HepG2 (cell line): Measurements from ENCODE around the gene MATR3. TPM values are rescaled to one million over a fixed set of nuclear protein-coding genes. Genes with fewer than 3 reads are reported as not detected.
"Not testable (repeated sequence)": the region's sequence is repeated elsewhere in the genome, so short reads cannot be mapped to it uniquely, and the experiment has no call there.

Experiments
- ATAC-seq: fragments of 200-7000 bp; cut with Tn5 transposase; 3 replicates; pipeline ENCODE4 v1.9.1; 2020; ENCODE audit warnings: mild to moderate bottlenecking, moderate library complexity
- BruUV-seq: library from RNA; stranded (reverse); fragments of 400-500 nt; replicated peaks from 2 replicates; lab custom pipeline; 2021; lab: Mats Ljungman, UMichigan
- CTCF ChIA-PET: fragments of 300-600 bp; formaldehyde crosslinking; extraction: SDS; loops from one replicate; lab custom pipeline; 2021; ENCODE audit warnings: low total read pairs, inconsistent platforms, low intra/inter-chr PET ratio; lab: Yijun Ruan, JAX
- POLR2A ChIA-PET: fragments of 350-600 bp; sonication (Branson Sonifier 250); formaldehyde crosslinking; loops from one replicate; lab custom pipeline; 2020; ENCODE audit warnings: antibody characterized with exemption, inconsistent platforms; lab: Yijun Ruan, JAX
- DNase-seq: peaks from one replicate; pipeline ENCODE4 v3.0.0-alpha.2; 2015; ENCODE audit warnings: low spot score
- FAIRE-seq: peaks from 3 replicates; lab custom pipeline; 2011; peaks lifted over from hg19 to GRCh38; lab: Jason Lieb, UNC
- H2AFZ ChIP-seq: one replicate; pipeline ENCODE4 v1.6.1; 2011; ENCODE audit warnings: low read length, inconsistent platforms
- H3K27ac ChIP-seq: fragments of 300-600 bp; 3 replicates; pipeline ENCODE4 v1.8.0; 2011; ENCODE audit warnings: mixed run types, mild to moderate bottlenecking, mixed read lengths, low read length, inconsistent platforms; ENCODE audit not compliant: insufficient read depth; ENCODE audit errors: extremely low read length
- H3K27me3 ChIP-seq, 2 experiments: fragments of 200-600 bp in 1 of 2; 2 replicates in 1 of 2; 3 replicates in 1 of 2; pipeline versions ENCODE4 v1.6.0 to v1.8.0; 2011; ENCODE audit warnings: low read length in 2 of 2, mild to moderate bottlenecking in 2 of 2, moderate library complexity in 2 of 2, inconsistent platforms in 1 of 2; ENCODE audit not compliant: insufficient read depth in 2 of 2, control insufficient read depth in 1 of 2
- H3K36me3 ChIP-seq, 2 experiments: fragments of 200-600 bp in 1 of 2; replicated peaks in 1 of 2; 2 replicates in 1 of 2; 3 replicates in 1 of 2; pipeline versions ENCODE4 v1.5.1 to v1.8.0; 2011; ENCODE audit warnings: low read length in 2 of 2, inconsistent platforms in 1 of 2; ENCODE audit not compliant: insufficient read depth in 2 of 2, control insufficient read depth in 1 of 2
- H3K4me1 ChIP-seq: 2 replicates; pipeline ENCODE4 v1.5.1; 2012; ENCODE audit warnings: low read length, inconsistent platforms; ENCODE audit not compliant: insufficient read depth
- H3K4me2 ChIP-seq: 2 replicates; pipeline ENCODE4 v1.6.0; 2011; ENCODE audit warnings: low read depth, low read length, inconsistent platforms
- H3K4me3 ChIP-seq, 3 experiments: fragments of 200-600 bp in 1 of 3; sonication (generic), shearing (Covaris generic) in 1 of 3; replicated peaks in 1 of 3; 2 replicates each; pipeline ENCODE4 v1.5.1; 2011 to 2016; ENCODE audit warnings: low read length in 3 of 3, inconsistent platforms in 2 of 3, low read depth in 2 of 3, mild to moderate bottlenecking in 2 of 3, control low read depth in 1 of 3, mixed read lengths in 1 of 3; ENCODE audit not compliant: insufficient read depth in 1 of 3
- H3K79me2 ChIP-seq: one replicate; pipeline ENCODE4 v1.6.1; 2011; ENCODE audit warnings: low read length, inconsistent platforms; ENCODE audit not compliant: insufficient read depth
- H3K9ac ChIP-seq: 2 replicates; pipeline ENCODE4 v1.6.0; 2011; ENCODE audit warnings: mild to moderate bottlenecking, low read depth, low read length, inconsistent platforms; ENCODE audit not compliant: insufficient read depth
- H3K9me3 ChIP-seq: 2 replicates; pipeline ENCODE4 v1.5.1; 2012; ENCODE audit warnings: mild to moderate bottlenecking, low read length
- H4K20me1 ChIP-seq: 2 replicates; pipeline ENCODE4 v1.6.0; 2011; ENCODE audit warnings: inconsistent platforms, mild to moderate bottlenecking, low read length, moderate library complexity; ENCODE audit not compliant: insufficient read depth
- FOXJ3 ChIP-seq: sonication (generic); formaldehyde crosslinking; IDR thresholded peaks from 2 replicates; pipeline ENCODE4 v1.4.0; 2020; ENCODE audit warnings: missing genetic modification reagents, mild to moderate bottlenecking, borderline replicate concordance
- ZKSCAN1 ChIP-seq: fragments of 150-350 bp; IDR thresholded peaks from 2 replicates; pipeline ENCODE4 v1.6.1; 2014; ENCODE audit warnings: low read length
- ZMYM3 ChIP-seq: sonication (generic); formaldehyde crosslinking; IDR thresholded peaks from 2 replicates; pipeline ENCODE4 v1.5.1; 2020; ENCODE audit warnings: mild to moderate bottlenecking, missing genetic modification reagents
- ZNF761 ChIP-seq: sonication (generic); formaldehyde crosslinking; conservative IDR thresholded peaks from 2 replicates; pipeline ENCODE4 v1.4.0; 2020; ENCODE audit warnings: mild to moderate bottlenecking, missing genetic modification reagents
- WGBS: methylation state at CpG from one replicate; pipeline ENCODE4 v1.1.6; 2017; ENCODE audit warnings: low lambda C conversion rate; 5-methylcytosine and 5-hydroxymethylcytosine counted together
- in situ Hi-C: cut with HindIII; loops from 2 replicates; pipeline ENCODE4 v1.10.0; 2017; ENCODE audit warnings: low pct_unique_long_range_greater_than_20kb; ENCODE audit not compliant: extremely low pct_ligation_motif_present
- intact Hi-C: fragments of 100-400 bp; cut with micrococcal nuclease; formaldehyde crosslinking; loops from one replicate; pipeline ENCODE4 v1.10.0; 2022; ENCODE audit not compliant: unreplicated experiment
- polyA plus RNA-seq, 8 experiments: library from polyadenylated mRNA; depleted of rRNA in 3 of 8; stranded (reverse) in 7 of 8; unstranded in 1 of 8; fragments of >200 nt; fragmentation: Illumina TruSeq in 4 of 8; extraction: Trizol in 4 of 8; gene quantifications; 2 replicates each; pipeline versions ENCODE4 v1.2.1 to v1.2.3, GENCODE V29; 2011 to 2016; ENCODE audit warnings: low read depth in 4 of 8, missing spikeins in 1 of 8, mixed read lengths in 1 of 8; ENCODE audit not compliant: insufficient read depth in 1 of 8
- total RNA-seq, 5 experiments: library from RNA; depleted of rRNA; stranded (reverse); fragments of >200 nt; fragmentation: Illumina TruSeq; extraction: Trizol; gene quantifications; 2 replicates each; pipeline ENCODE4 v1.2.3, GENCODE V29; 2016; ENCODE audit warnings: low read depth in 1 of 5
- TF ChIP-seq, protein P1 (sequence below): sonication (generic); formaldehyde crosslinking; IDR thresholded peaks from 2 replicates; pipeline ENCODE4 v1.4.0; 2020; ENCODE audit warnings: mild to moderate bottlenecking, missing genetic modification reagents
- TF ChIP-seq, protein P2 (sequence below): sonication (generic); formaldehyde crosslinking; IDR thresholded peaks from 2 replicates; pipeline ENCODE4 v1.4.0; 2020; ENCODE audit warnings: mild to moderate bottlenecking, low read depth, missing genetic modification reagents

The MATR3 gene
- total and polyA plus RNA-seq, 2 of the 13 experiments (the other 11 are each of a cell fraction or from before 2014, with no cell fraction given) = 94.2 to 341 TPM

DNA sequence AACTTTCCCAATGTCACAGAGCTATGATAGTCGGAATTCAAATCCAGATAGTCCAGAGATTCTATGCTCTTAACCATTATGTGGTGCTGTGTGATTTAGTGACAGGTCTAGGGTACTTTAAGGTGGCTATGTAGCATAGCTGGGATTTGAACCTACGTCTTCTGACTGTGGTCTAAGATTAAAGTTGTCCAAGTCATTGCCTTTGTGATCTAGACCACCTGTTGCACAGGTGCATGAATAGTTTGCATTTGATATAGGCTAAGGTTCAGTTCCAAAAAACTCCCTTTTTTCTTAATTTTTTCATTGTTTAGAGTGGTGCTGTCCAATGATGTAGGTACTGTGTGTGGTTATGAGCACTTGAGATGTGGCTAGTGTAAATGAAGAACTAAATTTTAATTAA lies 50.6 kb downstream of the MATR3 start:
- ChIA-PET POLR2A (interaction anchor here (0.9 kb wide), 1 partner anchor 18 kb away, joined by 4 read pairs; no protein-coding TSS in a partner anchor), CTCF (no interaction called here)
- Histone ChIP-seq H3K4me3 (peak overlapping the region; percentile 12 to 98 (median 43); a peak in 3 of 6 replicates), H3K4me1 (peaks cover 43% of the 10 kb centered on the region), H4K20me1 (peaks cover 50% of the 10 kb centered on the region), H3K36me3 (0 out of 5 replicates have a peak, but pooled peaks cover 0 to 3% of the 10 kb centered on the region in 2 experiments), H3K79me2 (peaks cover 74% of the 10 kb centered on the region), H3K27ac (no peak overlapping the region), H3K4me2 (peak overlapping the region; percentile 100), H2AFZ (no peak overlapping the region), H3K9ac (no peak overlapping the region), H3K9me3 (no peaks in the 10 kb centered on the region), H3K27me3 (no peaks in the 10 kb centered on the region; a peak in 1 of 5 replicates)
- FAIRE-seq (no peak), DNase-seq (no peak), ATAC-seq (no peak)
- intact Hi-C loops = no loop called here
- in situ Hi-C loops = no loop called here
- TF ChIP-seq ZKSCAN1 (no peak), ZMYM3 (CRISPR knock-in tag) (no peak), FOXJ3 (no peak), ZNF761 (CRISPR knock-in tag) (no peak)
- TF ChIP-seq, protein P1, sequence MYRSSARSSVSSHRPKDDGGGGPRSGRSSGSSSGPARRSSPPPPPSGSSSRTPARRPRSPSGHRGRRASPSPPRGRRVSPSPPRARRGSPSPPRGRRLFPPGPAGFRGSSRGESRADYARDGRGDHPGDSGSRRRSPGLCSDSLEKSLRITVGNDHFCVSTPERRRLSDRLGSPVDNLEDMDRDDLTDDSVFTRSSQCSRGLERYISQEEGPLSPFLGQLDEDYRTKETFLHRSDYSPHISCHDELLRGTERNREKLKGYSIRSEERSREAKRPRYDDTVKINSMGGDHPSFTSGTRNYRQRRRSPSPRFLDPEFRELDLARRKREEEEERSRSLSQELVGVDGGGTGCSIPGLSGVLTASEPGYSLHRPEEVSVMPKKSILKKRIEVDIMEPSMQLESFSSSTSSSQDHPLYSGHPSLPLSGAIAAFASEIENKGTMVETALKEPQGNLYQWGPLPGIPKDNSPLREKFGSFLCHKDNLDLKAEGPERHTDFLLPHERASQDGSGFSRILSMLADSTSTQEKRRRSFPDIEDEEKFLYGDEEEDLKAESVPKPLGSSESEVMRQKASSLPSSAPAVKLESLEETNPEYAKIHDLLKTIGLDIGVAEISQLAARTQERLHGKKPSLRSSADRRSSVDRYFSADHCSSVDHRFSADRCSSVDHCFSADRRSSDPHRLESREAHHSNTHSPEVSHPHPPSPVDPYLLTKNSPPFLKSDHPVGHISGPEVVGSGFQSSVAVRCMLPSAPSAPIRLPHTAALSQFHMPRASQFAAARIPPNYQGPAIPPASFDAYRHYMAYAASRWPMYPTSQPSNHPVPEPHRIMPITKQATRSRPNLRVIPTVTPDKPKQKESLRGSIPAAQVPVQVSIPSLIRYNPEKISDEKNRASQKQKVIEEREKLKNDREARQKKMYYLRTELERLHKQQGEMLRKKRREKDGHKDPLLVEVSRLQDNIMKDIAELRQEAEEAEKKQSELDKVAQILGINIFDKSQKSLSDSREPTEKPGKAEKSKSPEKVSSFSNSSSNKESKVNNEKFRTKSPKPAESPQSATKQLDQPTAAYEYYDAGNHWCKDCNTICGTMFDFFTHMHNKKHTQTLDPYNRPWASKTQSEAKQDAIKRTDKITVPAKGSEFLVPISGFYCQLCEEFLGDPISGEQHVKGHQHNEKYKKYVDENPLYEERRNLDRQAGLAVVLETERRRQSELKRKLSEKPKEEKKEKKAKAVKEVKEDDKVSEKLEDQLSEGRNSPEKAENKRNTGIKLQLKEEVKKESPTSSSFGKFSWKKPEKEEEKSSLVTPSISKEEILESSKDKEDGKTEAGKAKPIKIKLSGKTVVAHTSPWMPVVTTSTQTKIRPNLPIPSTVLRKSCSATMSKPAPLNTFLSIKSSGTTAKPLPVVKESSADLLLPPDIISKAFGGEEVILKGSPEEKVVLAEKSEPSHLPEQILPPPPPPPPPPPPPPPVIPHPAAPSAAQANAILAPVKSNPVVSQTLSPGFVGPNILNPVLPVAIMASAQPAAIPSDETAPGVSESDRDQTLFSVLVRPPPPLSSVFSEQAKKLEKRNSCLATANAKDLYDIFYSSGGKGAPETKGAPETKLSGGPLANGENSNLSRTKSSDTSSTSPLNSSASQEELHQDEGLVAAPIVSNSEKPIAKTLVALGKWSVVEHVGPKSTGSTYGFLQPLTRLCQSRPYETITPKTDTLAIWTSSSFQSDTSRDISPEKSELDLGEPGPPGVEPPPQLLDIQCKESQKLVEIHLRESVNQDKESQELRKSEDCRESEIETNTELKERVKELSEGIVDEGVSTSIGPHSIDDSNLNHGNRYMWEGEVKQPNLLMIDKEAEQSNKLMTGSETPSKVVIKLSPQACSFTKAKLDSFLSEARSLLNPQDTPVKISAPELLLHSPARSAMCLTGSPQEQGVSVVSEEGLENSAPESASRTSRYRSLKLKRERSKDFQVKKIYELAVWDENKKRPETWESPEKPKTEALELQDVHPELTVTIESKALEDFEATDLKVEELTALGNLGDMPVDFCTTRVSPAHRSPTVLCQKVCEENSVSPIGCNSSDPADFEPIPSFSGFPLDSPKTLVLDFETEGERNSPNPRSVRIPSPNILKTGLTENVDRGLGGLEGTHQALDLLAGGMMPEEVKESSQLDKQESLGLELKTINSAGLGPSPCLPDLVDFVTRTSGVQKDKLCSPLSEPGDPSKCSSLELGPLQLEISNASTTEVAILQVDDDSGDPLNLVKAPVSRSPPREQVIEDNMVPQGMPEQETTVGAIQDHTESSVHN (CRISPR knock-in tag) = no peak
- TF ChIP-seq, protein P2, sequence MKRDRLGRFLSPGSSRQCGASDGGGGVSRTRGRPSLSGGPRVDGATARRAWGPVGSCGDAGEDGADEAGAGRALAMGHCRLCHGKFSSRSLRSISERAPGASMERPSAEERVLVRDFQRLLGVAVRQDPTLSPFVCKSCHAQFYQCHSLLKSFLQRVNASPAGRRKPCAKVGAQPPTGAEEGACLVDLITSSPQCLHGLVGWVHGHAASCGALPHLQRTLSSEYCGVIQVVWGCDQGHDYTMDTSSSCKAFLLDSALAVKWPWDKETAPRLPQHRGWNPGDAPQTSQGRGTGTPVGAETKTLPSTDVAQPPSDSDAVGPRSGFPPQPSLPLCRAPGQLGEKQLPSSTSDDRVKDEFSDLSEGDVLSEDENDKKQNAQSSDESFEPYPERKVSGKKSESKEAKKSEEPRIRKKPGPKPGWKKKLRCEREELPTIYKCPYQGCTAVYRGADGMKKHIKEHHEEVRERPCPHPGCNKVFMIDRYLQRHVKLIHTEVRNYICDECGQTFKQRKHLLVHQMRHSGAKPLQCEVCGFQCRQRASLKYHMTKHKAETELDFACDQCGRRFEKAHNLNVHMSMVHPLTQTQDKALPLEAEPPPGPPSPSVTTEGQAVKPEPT (CRISPR knock-in tag) = no peak
- 95% methylated on average over 2 of the region's 2 CpGs for WGBS
- no TSS peak for BruUV-seq

DNA sequence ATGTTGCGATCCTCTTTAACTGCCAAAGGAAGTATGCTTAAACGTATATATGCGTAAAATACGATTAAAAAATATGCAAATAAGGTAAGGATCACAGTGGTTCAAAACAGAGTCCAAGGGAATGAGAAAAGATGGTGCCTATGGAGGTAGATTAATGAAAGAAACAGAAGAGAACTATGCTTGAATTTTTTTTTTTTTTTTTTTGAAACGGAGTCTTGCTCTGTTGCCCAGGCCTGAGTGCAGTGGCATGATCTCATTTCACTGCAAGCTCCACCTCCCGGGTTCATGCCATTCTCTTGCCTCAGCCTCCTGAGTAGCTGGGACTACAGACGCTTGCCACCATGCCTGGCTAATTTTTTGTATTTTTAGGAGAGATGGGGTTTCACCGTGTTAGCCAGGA lies 51.9 kb downstream of the MATR3 start:
- H3K4me2 ChIP-seq, H3K9me3 ChIP-seq, H3K27ac ChIP-seq, CTCF ChIA-PET, H3K36me3 ChIP-seq, H3K27me3 ChIP-seq, in situ Hi-C loops, DNase-seq, H3K4me3 ChIP-seq, intact Hi-C loops, ATAC-seq, BruUV-seq, FAIRE-seq, H3K9ac ChIP-seq, H2AFZ ChIP-seq: not testable (repeated sequence)
- POLR2A ChIA-PET = interaction anchor here (1.2 kb wide), 1 partner anchor 52 kb away, joined by 5 read pairs; the partner anchor contains the start of gene MATR3
- H3K4me1 ChIP-seq = peaks cover 40% of the 10 kb centered on the region
- peaks cover 85% of the 10 kb centered on the region for H3K79me2 ChIP-seq
- H4K20me1 ChIP-seq = peaks cover 59% of the 10 kb centered on the region
- 96% methylated on average over 8 of the region's 8 CpGs for WGBS
